ENCODE measurements around the gene ACACA.

ACACA gene

GRCh38 chr17:37385474-37385990, 21.1 kb downstream of the ACACA start:
- Histone ChIP-seq H3K9me3 (replicated peaks; ENCODE audit: insufficient read depth, low read length) (no peaks in the 10 kb centered on the region), H3K36me3 (replicated peaks; ENCODE audit: insufficient read depth, low read length) (no peaks in the 10 kb centered on the region), H3K4me1 (ENCODE audit: low read length) (no peaks in the 10 kb centered on the region), H3K27ac (ENCODE audit: low read length) (no peak overlapping the region), H3K27me3 (replicated peaks; ENCODE audit: insufficient read depth, low read length) (no peaks in the 10 kb centered on the region), H3K9me2 (replicated peaks; ENCODE audit: insufficient read depth, low read length) (no peaks in the 10 kb centered on the region), H3K4me2 (ENCODE audit: low read depth, low read length) (no peak overlapping the region), H3F3A (ENCODE audit: insufficient read depth, low read length) (no peaks in the 10 kb centered on the region), H4K20me1 (ENCODE audit: insufficient read depth, low read length) (no peaks in the 10 kb centered on the region), H3K4me3 (ENCODE audit: low read length) (no peak overlapping the region), H2AFZ (ENCODE audit: low read length) (no peak overlapping the region), H3K79me2 (ENCODE audit: low read length) (no peaks in the 10 kb centered on the region), H3K9ac (ENCODE audit: low read length) (no peak overlapping the region)
- DNase-seq, result no peak
- TF ChIP-seq CTCF (IDR thresholded peaks at IDR 0.05; ENCODE audit: low read length) (no peak), EZH2 (optimal IDR thresholded peaks at IDR 0.05; ENCODE audit: low read depth, low read length) (no peak)

GRCh38 chr17:37384560-37385149, 22.0 kb downstream of the ACACA start:
- Histone ChIP-seq H4K20me1 (ENCODE audit: insufficient read depth, low read length) (no peaks in the 10 kb centered on the region), H3K9ac (ENCODE audit: low read length) (no peak overlapping the region), H3F3A (ENCODE audit: insufficient read depth, low read length) (no peaks in the 10 kb centered on the region), H3K4me2 (ENCODE audit: low read depth, low read length) (no peak overlapping the region), H3K27ac (ENCODE audit: low read length) (no peak overlapping the region), H3K9me3 (replicated peaks; ENCODE audit: insufficient read depth, low read length) (no peaks in the 10 kb centered on the region), H3K4me3 (ENCODE audit: low read length) (no peak overlapping the region), H3K4me1 (ENCODE audit: low read length) (no peaks in the 10 kb centered on the region), H3K36me3 (replicated peaks; ENCODE audit: insufficient read depth, low read length) (no peaks in the 10 kb centered on the region), H3K27me3 (replicated peaks; ENCODE audit: insufficient read depth, low read length) (no peaks in the 10 kb centered on the region), H3K79me2 (ENCODE audit: low read length) (no peaks in the 10 kb centered on the region), H2AFZ (ENCODE audit: low read length) (no peak overlapping the region), H3K9me2 (replicated peaks; ENCODE audit: insufficient read depth, low read length) (no peaks in the 10 kb centered on the region)
- DNase-seq, result no peak
- TF ChIP-seq EZH2 (optimal IDR thresholded peaks at IDR 0.05; ENCODE audit: low read depth, low read length) (no peak), CTCF (IDR thresholded peaks at IDR 0.05; ENCODE audit: low read length) (no peak), EZH2phosphoT487 (IDR thresholded peaks at IDR 0.05; ENCODE audit: low read length) (no peak)

- Histone ChIP-seq H3K27me3 (replicated peaks; ENCODE audit: insufficient read depth, low read length) (no peaks in the 10 kb centered on the region), H3K4me1 (ENCODE audit: low read length) (no peaks in the 10 kb centered on the region), H3K4me3 (ENCODE audit: low read length) (no peak overlapping the region), H3K27ac (ENCODE audit: low read length) (no peak overlapping the region), H3F3A (ENCODE audit: insufficient read depth, low read length) (no peaks in the 10 kb centered on the region), H3K9me3 (replicated peaks; ENCODE audit: insufficient read depth, low read length) (no peaks in the 10 kb centered on the region), H3K9me2 (replicated peaks; ENCODE audit: insufficient read depth, low read length) (no peaks in the 10 kb centered on the region), H4K20me1 (ENCODE audit: insufficient read depth, low read length) (no peaks in the 10 kb centered on the region), H3K36me3 (replicated peaks; ENCODE audit: insufficient read depth, low read length) (no peaks in the 10 kb centered on the region), H3K4me2 (ENCODE audit: low read depth, low read length) (no peak overlapping the region), H3K79me2 (ENCODE audit: low read length) (no peaks in the 10 kb centered on the region), H3K9ac (ENCODE audit: low read length) (no peak overlapping the region), H2AFZ (ENCODE audit: low read length) (no peak overlapping the region)
- no peak for DNase-seq
- TF ChIP-seq EZH2phosphoT487 (IDR thresholded peaks at IDR 0.05; ENCODE audit: low read length), result no peak
- no peak for TF ChIP-seq CTCF (IDR thresholded peaks at IDR 0.05; ENCODE audit: low read length)
- no peak for TF ChIP-seq EZH2 (optimal IDR thresholded peaks at IDR 0.05; ENCODE audit: low read depth, low read length)
These were observed 24.6 kb downstream of the ACACA start for GRCh38 chr17:37382056-37382455.

Data from MM.1S (cell line).